Astrocyte (in vitro differentiated cells and primary cell): ENCODE measurements around the gene UST.

Experiments
- EZH2 ChIP-seq: IDR thresholded peaks from 2 replicates; pipeline ENCODE4 v1.6.1; 2012; ENCODE audit warnings: mild to moderate bottlenecking, low read length, inconsistent platforms; ENCODE audit not compliant: insufficient read depth
- TF ChIP-seq, protein P1 (sequence below): IDR thresholded peaks from 2 replicates; pipeline ENCODE4 v1.5.1; 2011; ENCODE audit warnings: low read depth, mild to moderate bottlenecking, inconsistent platforms, low read length, moderate library complexity; ENCODE audit not compliant: insufficient read depth

DNA sequence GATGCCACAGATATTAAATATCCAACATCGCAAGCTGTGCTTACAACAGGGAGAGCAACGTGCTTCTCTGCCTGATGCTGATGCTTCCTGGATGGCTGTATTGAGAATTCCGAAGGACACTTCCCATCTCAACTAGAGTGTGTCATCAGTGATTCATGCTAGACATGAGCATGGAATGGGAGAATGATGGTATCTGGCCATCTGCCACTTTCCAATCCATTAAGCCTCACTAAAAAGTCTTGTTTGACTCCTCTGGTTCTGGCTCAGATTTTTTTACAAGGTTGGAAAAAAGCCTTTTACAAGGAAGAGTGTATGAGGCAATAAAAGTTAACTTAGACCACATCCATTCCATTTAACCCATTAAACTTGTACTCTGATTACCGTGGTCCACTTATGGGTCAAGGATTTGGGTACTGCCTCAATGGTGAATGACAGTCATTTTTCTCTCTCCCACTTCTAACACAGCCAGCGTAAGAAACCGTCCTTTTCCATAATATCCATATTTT, 265.3 kb downstream of the UST start:
- TF ChIP-seq, protein P1, sequence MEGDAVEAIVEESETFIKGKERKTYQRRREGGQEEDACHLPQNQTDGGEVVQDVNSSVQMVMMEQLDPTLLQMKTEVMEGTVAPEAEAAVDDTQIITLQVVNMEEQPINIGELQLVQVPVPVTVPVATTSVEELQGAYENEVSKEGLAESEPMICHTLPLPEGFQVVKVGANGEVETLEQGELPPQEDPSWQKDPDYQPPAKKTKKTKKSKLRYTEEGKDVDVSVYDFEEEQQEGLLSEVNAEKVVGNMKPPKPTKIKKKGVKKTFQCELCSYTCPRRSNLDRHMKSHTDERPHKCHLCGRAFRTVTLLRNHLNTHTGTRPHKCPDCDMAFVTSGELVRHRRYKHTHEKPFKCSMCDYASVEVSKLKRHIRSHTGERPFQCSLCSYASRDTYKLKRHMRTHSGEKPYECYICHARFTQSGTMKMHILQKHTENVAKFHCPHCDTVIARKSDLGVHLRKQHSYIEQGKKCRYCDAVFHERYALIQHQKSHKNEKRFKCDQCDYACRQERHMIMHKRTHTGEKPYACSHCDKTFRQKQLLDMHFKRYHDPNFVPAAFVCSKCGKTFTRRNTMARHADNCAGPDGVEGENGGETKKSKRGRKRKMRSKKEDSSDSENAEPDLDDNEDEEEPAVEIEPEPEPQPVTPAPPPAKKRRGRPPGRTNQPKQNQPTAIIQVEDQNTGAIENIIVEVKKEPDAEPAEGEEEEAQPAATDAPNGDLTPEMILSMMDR: no peak
- no peak for TF ChIP-seq EZH2
